GM19455 (cell line): Measurements from ENCODE around the gene CIROP.
A peak's percentile ranks its signal among the peaks of the same experiment; 100 is the strongest.

ENCODE experiments used
- ATAC-seq: cut with Tn5 transposase; IDR thresholded peaks from one replicate; pipeline ENCODE4 v1.9.1; 2021; ENCODE audit not compliant: unreplicated experiment

The CIROP gene

GRCh38 chr14:23132970-23133369 is 28.2 kb upstream of the CIROP start:
- ATAC-seq, result no peak

- ATAC-seq, result no peak
These were observed 26.7 kb upstream of the CIROP start for GRCh38 chr14:23131482-23131881.

DNA sequence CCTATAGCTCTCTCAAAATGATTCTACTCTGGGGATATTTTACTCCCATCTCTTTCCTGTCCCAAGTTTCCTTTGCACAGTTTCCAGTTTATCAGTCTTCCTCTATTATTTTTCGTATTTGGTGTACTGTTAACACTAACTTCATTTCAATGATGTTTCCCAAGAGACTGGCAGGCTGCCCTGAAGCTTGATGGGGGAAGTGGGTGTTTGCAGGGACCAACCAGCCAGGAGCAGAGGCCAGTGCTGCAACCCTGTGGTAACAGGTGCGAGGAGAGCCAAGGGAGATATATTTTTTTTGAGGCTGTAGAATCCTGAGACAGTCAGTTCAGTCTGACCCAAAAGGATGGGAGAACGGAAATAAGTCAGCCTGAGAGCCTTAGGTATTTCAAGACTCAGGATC is 26.1 kb upstream of the CIROP start:
- no peak for ATAC-seq

DNA sequence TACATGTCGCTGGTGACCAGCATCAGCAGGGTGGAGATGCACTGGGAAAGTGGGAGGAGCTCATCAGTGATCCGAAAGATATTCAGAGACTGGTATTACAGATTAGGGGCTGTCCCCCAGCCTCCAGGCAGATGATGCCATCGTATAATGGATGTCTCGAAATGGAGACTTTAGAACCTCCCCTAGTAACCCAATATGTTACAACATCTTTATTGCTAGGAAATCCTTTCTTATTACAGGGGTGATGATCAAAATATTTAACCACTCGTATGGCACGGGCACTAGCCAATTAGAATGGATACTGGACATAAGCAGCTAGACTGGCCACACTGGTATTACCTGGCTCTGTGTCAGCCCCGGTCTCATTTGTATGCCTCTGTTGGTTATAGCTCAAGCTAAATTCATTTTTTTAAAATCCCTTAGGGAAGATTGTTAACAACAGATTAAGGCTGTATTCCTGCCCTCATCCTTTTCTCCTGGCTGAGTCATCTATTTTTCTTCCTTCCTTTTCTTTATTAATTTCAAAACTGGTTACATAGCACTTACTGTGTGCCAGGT is 25.0 kb upstream of the CIROP start:
- ATAC-seq, result no peak

- ATAC-seq, result no peak
These were observed 24.4 kb upstream of the CIROP start for GRCh38 chr14:23128969-23129758.

- ATAC-seq, result no peak
These were observed 23.1 kb upstream of the CIROP start for GRCh38 chr14:23127861-23128260.

DNA sequence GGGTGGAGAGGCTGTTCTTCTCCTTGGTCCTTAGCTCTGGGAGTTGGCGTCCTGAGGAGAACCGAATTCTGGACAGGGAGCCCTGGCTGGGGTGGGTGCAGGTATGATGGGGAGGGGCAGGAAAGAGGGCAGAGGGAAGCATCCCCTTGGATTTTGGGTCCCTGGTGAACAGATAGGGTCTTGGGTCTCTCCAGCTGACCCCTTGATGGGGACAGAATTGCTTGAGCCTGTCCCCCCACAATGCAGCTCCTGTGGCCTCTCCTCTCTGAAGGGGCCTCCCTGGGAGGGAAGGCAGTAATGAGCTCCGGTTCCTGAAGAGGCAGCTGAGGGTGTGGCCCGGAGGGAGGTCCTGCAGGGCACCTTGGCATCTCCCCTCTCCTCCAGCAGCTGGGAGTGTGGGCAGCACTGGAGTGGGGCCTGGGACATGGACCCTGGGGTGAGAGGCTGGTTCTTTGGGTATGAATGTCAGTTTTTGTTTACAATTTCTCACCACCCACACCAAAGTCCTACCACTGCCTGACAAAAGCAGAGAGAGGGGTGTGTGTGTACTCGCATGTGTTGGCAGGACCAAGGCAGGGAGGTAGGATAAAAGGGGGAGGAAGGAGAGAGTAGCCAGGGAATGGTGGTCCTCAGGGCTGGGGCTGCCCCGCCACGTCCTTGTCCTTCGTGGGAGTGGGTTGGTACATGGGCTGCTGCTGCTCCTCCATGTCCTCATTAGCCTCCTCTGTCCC is 21.9 kb upstream of the CIROP start:
- ATAC-seq, result no peak

DNA sequence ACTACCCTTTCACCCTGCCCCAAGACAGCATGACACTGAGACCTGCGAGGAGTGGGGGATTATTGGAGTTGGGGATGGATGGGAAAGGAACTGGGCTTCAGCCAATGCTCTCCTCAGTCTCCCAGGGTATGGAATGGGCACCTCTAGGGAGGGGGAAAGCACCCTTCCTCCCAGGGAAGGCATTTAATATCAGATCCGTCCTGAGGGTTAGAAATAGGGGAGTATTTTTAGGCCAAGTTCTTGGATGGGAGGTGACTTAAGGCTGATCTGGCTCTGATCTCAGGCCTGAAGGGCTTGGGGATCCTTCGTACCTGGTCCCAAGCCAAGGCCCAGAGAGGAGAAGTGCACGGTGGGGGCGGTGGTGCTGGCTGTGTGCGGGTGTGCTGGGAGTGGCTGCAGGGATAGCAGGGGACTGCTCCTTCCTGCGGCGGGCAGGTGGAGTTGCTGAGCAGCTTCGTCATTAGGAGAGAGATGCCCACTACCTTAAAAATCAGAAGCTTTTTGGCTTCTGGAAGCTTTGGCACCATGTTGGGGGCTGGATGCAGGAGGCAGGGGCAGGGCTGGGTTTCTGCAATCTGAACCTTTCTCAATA is 21.2 kb upstream of the CIROP start:
- no peak for ATAC-seq

DNA sequence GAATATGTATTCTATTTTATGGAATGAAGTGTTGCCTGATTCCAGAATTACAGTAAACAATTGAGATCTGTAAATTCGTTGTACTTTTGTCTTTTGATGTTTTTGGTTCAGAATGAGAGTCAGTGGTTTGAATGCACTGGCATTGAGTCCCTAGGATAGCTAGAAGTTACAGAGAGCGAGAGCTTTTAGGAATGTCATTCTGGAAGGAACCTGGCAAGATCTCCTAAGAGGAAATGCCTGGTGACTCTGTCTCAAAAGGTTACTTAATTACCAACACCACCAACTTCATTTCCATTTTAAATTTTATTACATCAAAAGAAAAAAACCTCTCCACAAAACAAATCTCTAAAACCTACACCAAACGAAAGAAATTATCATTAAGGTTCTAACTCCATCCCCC is 20.2 kb upstream of the CIROP start:
- ATAC-seq, result no peak

DNA sequence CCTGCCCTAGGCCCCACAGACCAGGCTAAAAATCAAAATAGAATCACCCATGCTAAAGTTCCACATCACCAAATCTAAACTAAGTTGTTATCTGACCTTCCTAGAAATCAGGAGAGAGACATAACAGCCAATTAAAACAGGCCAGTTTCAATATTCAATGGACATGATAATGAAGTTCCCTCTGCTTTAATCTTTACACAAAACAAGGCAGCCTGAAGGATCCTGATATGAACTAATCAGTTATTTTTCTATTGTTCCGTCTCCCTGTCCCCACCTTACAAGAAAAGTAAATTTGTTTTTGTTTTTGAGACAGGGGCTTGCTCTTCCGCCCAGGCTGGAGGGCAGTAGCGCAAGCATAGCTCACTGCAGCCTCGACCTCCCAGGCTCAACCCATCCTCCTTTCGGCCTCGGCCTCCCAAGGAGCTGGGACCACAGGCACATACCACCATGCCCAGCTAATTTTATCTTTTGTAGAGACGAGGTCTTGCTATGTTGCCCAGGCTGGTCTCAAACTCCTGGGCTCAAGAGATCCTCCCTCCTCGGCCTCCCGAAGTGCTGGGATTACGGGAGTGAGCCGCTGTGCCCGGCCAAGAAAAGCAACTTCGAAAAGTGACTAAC is 19.7 kb upstream of the CIROP start:
- no peak for ATAC-seq

GRCh38 chr14:23123419-23123818 is 18.6 kb upstream of the CIROP start:
- ATAC-seq, result no peak

DNA sequence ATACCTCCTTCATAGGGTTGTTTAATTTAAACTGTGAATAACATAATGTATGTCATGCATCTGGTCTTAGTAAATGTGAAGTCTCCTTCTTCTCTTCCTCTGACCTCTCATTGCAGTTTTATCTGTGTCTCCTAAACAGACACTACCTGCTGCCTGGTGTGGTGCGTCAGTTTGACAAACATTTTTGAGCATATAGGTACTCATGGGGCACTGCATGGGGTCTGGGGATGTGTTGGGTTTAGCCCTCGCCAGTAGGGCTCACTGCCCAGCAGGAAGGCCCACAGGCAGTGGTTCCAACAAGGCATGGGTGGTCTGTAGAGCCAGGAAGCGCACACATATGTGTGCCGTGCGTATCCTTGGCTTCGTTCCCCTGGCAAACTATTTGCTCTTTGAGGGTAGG is 17.3 kb upstream of the CIROP start:
- ATAC-seq, result no peak

DNA sequence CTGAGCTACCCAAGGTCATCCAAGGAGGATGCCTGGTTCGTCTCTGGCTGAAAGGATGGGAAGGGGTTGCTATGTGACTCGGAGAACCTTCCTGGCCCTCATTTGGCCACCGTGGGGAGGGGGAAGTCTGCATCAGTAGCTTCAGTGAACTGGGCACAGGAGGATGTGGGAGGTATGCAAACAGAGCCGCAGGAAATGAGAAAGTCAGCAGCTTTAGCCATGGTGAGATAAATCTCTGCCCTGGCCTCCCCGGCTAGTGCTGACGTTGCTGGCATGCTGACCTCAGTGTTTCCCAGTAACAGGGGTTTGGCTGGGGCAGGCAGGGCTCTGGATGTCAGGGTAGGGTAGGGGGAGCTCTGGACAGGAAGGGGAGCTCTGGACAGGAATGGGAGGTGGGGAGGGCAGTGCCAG is 16.6 kb upstream of the CIROP start:
- no peak for ATAC-seq

DNA sequence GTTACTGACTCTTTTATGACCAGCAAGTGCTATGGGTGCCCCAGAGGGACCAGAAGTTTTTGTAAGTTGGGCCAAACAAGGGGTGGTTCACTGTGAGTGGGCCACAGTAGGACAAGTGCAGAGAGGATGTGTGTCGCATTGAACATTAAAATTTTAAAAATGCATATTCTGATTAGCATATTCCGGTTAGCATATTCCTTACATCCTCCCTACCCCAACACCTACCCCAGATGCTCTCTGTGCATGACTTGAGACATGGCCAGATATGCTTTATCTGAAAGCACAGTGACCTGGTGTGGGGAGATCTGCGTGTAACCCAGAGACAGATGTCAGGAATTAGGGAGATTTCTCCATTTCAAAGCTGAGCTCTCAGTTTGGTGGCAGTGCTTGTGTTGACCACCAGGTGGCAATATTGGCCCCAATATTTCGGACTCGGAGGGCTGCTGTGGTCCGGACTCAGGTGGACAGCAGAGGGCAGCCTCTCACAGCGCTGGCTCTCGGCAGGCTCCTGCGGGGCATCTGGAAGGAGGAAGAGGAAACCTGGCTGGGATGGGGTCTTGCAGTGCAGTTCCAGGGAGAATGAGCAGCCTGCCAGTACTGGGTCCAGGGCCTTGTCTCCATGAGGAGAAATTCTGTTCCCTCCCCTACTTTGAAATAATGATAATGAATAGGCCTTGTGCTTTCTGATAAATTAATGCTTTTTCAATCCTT is 15.9 kb upstream of the CIROP start:
- peak; percentile 82 for ATAC-seq

GRCh38 chr14:23119363-23120327 is 14.9 kb upstream of the CIROP start:
- ATAC-seq, result no peak

GRCh38 chr14:23118506-23119362 is 13.9 kb upstream of the CIROP start, which contains the start of gene CEBPE:
TSS of gene CEBPE (minus strand) at chr14:23119255. CDS start at chr14:23119091, 164 bp downstream.
- no peak for ATAC-seq

DNA sequence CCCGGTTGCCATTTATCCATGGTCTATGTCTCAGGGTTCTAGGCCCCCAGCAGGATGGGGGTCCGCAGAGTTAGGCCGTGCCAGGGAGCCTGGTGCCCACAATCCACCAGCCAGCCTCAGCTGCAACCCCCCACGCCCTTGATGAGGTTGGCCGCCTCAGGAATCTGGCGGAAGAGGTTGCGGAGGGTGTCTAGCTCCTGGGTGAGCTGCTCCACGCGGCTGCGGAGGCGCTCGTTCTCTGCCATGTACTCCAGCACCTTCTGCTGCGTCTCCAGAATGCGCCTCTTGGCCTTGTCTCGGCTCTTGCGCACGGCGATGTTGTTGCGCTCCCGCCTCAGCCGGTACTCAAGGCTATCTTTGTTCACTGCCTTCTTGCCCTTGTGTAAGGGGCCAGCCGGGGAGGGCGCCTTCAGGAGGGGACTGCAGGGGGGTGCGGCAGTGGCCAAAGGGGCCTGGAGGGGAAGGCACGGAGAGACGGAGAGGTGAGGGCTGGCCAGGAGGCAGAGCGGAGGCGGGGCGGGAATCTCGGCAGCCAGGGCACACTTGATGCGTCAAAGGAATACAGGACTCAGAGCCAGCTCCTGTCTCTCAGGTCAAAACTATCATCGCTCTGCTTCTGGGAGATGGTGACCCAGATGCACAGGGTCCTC is 12.7 kb upstream of the CIROP start:
- ATAC-seq, result no peak

DNA sequence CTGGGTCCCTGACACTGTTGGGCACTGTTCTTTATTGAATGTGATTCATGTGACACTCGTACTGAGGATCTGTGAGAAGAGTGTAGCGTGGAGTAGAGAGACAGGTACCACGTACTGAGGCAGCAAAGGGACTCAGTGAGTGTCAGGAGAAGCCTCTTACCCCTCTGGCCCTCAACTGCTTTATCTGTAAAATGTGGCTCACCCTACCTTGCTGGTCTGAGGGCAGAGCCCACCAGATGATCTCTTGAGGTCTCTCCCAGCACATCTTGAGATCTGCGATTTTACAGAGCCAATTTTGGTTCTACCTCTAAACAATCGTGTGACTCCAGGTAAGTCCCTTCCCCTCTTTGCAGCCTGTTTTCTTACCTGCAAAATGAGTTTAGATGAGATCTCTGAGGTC is 11.1 kb upstream of the CIROP start:
- no peak for ATAC-seq
